ENCODE data around the gene SUOX.

SUOX gene

GRCh38 chr12:56021889-56022497 lies 24.9 kb downstream of the SUOX start:
- H3K4me3 ChIP-seq (ENCODE audit: low read depth, low read length) = no peak overlapping the region

GRCh38 chr12:56028511-56029165 lies 31.6 kb downstream of the SUOX start:
- TF ChIP-seq CTCF (IDR thresholded peaks at IDR 0.05; ENCODE audit: borderline replicate concordance, insufficient read depth, low read depth, low read length) = no peak
- H3K4me3 ChIP-seq (ENCODE audit: low read depth, low read length) = no peak overlapping the region

More at GRCh38 chr12:56021889-56022497, 24.9 kb downstream of the SUOX start:
- TF ChIP-seq CTCF (IDR thresholded peaks at IDR 0.05; ENCODE audit: borderline replicate concordance, insufficient read depth, low read depth, low read length) = no peak

DNA sequence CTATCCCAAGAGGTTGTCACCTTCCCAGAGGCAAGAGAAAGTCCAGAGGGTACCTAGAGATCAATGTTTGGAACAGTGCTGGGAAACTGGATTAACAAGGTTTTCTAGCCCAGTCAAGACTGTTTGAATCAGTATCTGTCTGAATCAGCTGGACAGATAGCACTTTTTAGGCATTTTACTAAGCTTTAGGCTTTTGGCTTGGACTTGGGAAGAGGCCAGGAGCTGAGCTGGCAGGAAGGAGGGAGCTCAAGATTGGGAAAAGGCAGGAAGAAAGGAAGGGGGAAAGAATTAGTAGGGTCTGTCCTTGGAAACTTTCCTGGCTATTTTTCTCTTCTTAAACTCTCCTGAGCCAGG lies 32.1 kb downstream of the SUOX start:
- H3K4me3 ChIP-seq (ENCODE audit: low read depth, low read length) = no peak overlapping the region
- TF ChIP-seq CTCF (IDR thresholded peaks at IDR 0.05; ENCODE audit: borderline replicate concordance, insufficient read depth, low read depth, low read length) = no peak

DNA sequence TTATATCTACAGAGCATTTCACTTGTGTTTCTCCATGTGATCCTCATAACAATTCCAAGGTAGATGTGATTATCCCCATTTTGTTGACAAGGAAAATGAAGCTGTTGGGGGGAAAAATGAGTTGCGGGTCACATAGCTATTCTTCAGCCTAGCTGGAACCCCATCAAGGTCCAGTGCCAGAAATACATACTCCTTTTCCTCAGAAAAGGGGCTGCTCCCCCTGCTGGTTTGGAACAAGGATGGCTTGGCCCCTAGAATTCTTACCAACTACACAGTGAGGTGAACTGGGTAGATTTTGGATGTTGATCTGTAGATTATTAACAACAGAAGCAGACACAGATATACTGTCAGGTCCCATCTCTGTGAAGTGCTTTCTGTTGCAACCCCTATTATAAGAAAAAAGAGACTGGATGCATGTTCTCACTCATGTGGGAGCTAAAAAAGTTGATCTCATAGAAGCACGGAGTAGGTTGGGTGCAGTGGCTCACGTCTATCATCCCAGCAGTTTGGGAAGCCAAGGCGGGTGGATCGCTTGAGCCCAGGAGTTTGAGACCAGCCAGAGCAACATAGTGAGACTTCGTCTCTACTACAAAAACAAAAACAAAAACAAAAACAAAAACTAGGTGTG lies 32.7 kb downstream of the SUOX start:
- no peak overlapping the region for H3K4me3 ChIP-seq (ENCODE audit: low read depth, low read length)
- TF ChIP-seq CTCF (IDR thresholded peaks at IDR 0.05; ENCODE audit: borderline replicate concordance, insufficient read depth, low read depth, low read length) = peak; percentile 67; the same call in 1 of the 2 replicates

DNA sequence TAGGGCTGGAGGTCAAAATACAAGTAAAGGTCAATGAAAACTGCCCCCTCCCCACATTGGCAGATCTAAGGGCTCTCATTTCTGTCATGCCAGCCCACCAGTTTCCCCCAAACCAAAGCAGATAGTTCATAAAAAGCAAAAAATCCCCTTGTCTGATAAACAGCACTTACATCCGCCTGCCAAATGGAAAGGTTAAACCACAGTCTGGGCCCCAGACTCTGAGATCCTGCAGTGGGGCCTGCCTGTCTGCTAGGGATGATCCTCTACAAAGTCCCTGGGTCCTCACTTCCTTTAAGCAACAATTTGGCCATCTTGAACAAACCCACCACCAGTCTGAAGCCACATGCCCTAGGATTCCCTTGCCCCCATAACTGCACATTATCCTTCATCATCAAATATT lies 34.9 kb downstream of the SUOX start:
- no peak for TF ChIP-seq CTCF (IDR thresholded peaks at IDR 0.05; ENCODE audit: borderline replicate concordance, insufficient read depth, low read depth, low read length)
- no peak overlapping the region for H3K4me3 ChIP-seq (ENCODE audit: low read depth, low read length)

DNA sequence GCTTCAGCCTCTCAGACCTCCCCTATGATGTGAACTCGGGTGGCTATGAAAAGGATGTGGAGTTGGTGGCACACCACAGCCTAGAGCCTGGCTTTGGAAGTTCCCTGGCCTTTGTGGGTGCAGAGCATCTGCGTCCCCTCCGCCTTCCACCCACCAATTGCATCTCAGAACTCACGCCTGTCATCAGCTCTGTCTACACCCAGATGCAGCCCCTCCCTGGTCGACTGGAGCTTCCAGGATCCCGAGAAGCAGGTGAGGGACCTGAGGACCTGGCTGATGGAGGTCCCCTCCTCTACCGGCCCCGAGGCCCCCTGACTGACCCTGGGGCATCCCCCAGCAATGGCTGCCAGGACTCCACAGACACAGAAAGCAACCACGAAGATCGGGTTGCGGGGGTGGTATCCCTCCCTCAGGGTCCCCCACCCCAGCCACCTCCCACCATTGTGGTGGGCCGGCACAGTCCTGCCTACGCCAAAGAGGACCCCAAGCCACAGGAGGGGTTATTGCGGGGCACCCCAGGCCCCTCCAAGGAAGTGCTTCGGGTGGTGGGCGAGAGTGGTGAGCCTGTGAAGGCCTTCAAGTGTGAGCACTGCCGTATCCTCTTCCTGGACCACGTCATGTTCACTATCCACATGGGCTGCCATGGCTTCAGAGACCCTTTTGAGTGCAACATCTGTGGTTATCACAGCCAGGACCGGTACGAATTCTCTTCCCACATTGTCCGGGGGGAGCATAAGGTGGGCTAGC lies 37.7 kb downstream of the SUOX start:
- TF ChIP-seq CTCF (IDR thresholded peaks at IDR 0.05; ENCODE audit: borderline replicate concordance, insufficient read depth, low read depth, low read length) = no peak
- no peak overlapping the region for H3K4me3 ChIP-seq (ENCODE audit: low read depth, low read length)

Data from GM12875 (cell line).